ENCODE measurements around the gene DLEC1. TPM values are rescaled to one million over a fixed set of nuclear protein-coding genes. Genes with fewer than 3 reads are reported as not detected.

Gene DLEC1
- total and polyA plus RNA-seq, 2 donors from 2014 or later, result 0.52 to 3.3 TPM

DNA sequence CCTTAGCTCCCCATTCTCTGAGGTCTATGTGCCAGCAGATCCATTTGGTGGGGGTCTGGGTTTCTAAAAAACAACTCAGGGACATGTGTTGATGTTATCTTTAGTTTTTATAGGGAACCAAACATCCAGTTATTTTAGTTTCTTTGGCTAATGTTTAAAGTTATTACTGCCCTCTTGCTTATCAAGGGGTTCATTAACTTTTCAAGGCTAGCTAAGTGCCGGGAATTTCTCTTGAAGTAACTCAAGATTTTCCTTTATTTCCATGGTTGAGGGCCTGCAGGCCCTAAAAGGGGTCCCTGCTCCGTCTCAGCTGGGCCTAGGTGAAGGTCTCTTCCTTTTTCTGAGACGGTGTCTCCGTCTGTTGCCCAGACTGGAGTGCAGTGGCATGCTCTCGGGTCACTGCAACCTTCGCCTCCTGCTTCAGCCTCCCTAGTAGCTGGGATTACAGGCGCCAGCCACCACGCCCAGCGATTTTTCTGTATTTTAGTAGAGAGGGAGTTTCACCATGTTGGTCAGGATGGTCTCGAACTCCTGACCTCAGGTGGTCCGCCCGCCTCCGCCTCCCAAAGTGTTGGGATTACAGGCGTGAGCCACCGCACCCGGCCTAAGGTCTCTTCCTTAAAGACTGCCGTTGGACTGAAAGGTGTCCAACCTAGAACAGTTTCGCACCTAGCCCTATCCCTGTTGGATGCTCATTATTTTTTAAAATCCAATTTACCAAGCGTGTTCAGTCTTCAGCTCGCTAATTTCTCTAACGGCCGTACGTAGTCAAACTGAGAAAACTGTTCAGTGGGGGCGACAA lies 125.0 kb downstream of the DLEC1 start:
- DNase-seq (peak; percentile 26 to 79 (median 66)), FAIRE-seq (no peak)
- no peaks in the 10 kb centered on the region for H3K36me3 ChIP-seq (ENCODE audit: control insufficient read depth in 2 of 3, insufficient read depth in 3 of 3, low read length in 3 of 3)
- peak overlapping the region; percentile 83 to 96 (median 90) for H3K4me3 ChIP-seq (ENCODE audit: low read length in 3 of 3)
- TF ChIP-seq, protein P1, sequence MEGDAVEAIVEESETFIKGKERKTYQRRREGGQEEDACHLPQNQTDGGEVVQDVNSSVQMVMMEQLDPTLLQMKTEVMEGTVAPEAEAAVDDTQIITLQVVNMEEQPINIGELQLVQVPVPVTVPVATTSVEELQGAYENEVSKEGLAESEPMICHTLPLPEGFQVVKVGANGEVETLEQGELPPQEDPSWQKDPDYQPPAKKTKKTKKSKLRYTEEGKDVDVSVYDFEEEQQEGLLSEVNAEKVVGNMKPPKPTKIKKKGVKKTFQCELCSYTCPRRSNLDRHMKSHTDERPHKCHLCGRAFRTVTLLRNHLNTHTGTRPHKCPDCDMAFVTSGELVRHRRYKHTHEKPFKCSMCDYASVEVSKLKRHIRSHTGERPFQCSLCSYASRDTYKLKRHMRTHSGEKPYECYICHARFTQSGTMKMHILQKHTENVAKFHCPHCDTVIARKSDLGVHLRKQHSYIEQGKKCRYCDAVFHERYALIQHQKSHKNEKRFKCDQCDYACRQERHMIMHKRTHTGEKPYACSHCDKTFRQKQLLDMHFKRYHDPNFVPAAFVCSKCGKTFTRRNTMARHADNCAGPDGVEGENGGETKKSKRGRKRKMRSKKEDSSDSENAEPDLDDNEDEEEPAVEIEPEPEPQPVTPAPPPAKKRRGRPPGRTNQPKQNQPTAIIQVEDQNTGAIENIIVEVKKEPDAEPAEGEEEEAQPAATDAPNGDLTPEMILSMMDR (IDR thresholded peaks at IDR 0.05; ENCODE audit: borderline replicate concordance, extremely low read depth, insufficient read depth), result no peak
- intact Hi-C loops (cut with DNase I), result no loop called here
- peaks cover 0 to 9% (median 2%) of the 10 kb centered on the region in 3 donors for H3K4me1 ChIP-seq (ENCODE audit: control insufficient read depth in 2 of 3, insufficient read depth in 2 of 3, low read depth in 1 of 3, low read length in 3 of 3)
- peak overlapping the region; percentile 31 to 96 (median 73) for H3K9ac ChIP-seq (ENCODE audit: low read length in 3 of 3)
- H3K9me3 ChIP-seq (ENCODE audit: control insufficient read depth in 2 of 3, insufficient read depth in 1 of 3, low read length in 3 of 3), result no peaks in the 10 kb centered on the region
- peak overlapping the region; percentile 98 to 99 for H3K27ac ChIP-seq (ENCODE audit: low read depth in 2 of 2, low read length in 2 of 2)
- H3K27me3 ChIP-seq (ENCODE audit: control insufficient read depth, insufficient read depth, low read length), result no peaks in the 10 kb centered on the region

DNA sequence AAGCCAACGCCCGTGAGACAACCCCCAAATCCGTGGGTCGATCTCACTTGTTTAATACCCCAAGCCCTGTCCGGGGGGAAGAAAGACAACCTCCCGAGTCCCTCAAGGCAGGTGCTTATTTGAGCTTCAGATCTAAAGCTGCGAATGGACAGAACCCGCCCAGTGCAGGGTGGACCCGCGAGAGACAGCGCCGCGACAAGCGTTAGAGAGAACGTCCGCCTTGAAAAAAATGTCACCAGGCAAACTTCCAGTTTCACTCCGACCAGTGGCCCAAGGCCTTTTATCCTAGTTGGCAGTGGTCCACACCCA lies 125.6 kb downstream of the DLEC1 start:
- intact Hi-C loops (cut with DNase I), result no loop called here
- H3K9ac ChIP-seq (ENCODE audit: low read length in 3 of 3), result peak overlapping the region; percentile 31 to 96 (median 73)
- DNase-seq (no peak), FAIRE-seq (no peak)
- peaks cover 0 to 9% (median 2%) of the 10 kb centered on the region in 3 donors for H3K4me1 ChIP-seq (ENCODE audit: control insufficient read depth in 2 of 3, insufficient read depth in 2 of 3, low read depth in 1 of 3, low read length in 3 of 3)
- TF ChIP-seq, protein P1 (IDR thresholded peaks at IDR 0.05; ENCODE audit: borderline replicate concordance, extremely low read depth, insufficient read depth), result no peak
- H3K9me3 ChIP-seq (ENCODE audit: control insufficient read depth in 2 of 3, insufficient read depth in 1 of 3, low read length in 3 of 3), result no peaks in the 10 kb centered on the region
- H3K27me3 ChIP-seq (ENCODE audit: control insufficient read depth, insufficient read depth, low read length), result no peaks in the 10 kb centered on the region
- H3K36me3 ChIP-seq (ENCODE audit: control insufficient read depth in 2 of 3, insufficient read depth in 3 of 3, low read length in 3 of 3), result no peaks in the 10 kb centered on the region
- H3K27ac ChIP-seq (ENCODE audit: low read depth in 2 of 2, low read length in 2 of 2), result peak overlapping the region; percentile 98 to 99
- peak overlapping the region; percentile 83 to 96 (median 90) for H3K4me3 ChIP-seq (ENCODE audit: low read length in 3 of 3)

DNA sequence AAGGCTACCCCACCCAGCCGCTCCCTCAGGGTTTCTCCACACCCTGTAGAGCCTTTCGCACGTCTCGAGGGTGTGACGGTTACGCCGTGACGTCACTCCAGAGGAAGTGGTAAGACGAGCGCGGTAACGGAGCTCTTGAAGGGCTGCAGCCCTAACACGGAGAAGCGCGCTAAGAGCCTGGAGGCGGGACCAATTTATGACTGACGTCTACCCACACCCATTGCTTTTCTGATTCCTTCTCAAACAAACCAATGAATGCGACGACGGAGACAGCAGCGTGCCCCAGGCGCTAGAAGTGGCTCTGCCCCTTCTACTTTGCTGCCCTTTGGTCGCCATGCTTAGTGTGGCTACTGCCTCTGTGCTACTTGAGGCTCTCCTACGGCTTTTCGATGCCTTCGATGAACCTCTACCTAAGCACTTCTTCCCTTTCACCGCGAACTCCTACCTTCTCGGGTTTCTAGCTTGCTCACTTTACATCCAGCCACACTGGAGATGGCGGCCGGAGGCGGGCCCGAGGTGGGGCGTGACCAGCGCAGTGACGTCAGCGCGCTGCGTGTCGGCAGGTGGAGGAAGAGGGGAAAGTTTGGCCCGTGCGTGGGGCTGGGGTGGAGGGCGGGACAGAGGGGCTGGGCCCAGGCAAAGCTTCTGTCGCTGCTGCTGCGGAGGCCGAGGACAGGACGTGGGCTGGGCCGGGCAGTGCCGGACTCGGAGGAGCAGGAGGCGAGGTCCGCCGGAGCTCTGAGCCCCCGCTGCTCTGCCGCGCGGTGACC lies 126.1 kb downstream of the DLEC1 start, which contains the start of gene OXSR1:
Gene OXSR1 (plus strand): TSS at position 586 of the 770 bp plus-strand sequence. CDS start 340 bp downstream, outside the sequence.
- Histone ChIP-seq H3K9me3 (ENCODE audit: control insufficient read depth in 2 of 3, insufficient read depth in 1 of 3, low read length in 3 of 3) (no peaks in the 10 kb centered on the region), H3K9ac (ENCODE audit: low read length in 3 of 3) (peak within 1 kb of the TSS; percentile 78 to 96 (median 88)), H3K27ac (ENCODE audit: low read depth in 2 of 2, low read length in 2 of 2) (peak within 1 kb of the TSS; percentile 98 to 99), H3K4me1 (ENCODE audit: control insufficient read depth in 2 of 3, insufficient read depth in 2 of 3, low read depth in 1 of 3, low read length in 3 of 3) (peaks cover 0 to 9% (median 2%) of the 10 kb centered on the region in 3 donors), H3K4me3 (ENCODE audit: low read length in 3 of 3) (peak within 1 kb of the TSS; percentile 83 to 96 (median 90)), H3K36me3 (ENCODE audit: control insufficient read depth in 2 of 3, insufficient read depth in 3 of 3, low read length in 3 of 3) (no peaks in the 10 kb centered on the region), H3K27me3 (ENCODE audit: control insufficient read depth, insufficient read depth, low read length) (no peaks in the 10 kb centered on the region)
- FAIRE-seq, result peak; percentile 93
- TF ChIP-seq, protein P1 (IDR thresholded peaks at IDR 0.05; ENCODE audit: borderline replicate concordance, extremely low read depth, insufficient read depth), result no peak
- peak; percentile 98 to 100 (median 99) for DNase-seq
- intact Hi-C loops (cut with DNase I), result no loop called here

All from kidney (tissue), 14 donors.